GM21619 (cell line): ENCODE data around the gene TNFRSF6B.

Source experiments
- ATAC-seq: cut with Tn5 transposase; IDR thresholded peaks from one replicate; pipeline ENCODE4 v1.9.1; 2021; ENCODE audit not compliant: unreplicated experiment

The TNFRSF6B gene

GRCh38 chr20:63682384-63683139, 13.9 kb upstream of the TNFRSF6B start:
- ATAC-seq, result no peak

GRCh38 chr20:63685269-63686026, 11.0 kb upstream of the TNFRSF6B start:
- ATAC-seq, result no peak

GRCh38 chr20:63686094-63686491, 10.4 kb upstream of the TNFRSF6B start:
- ATAC-seq, result no peak

- ATAC-seq, result no peak
Measured at GRCh38 chr20:63686492-63687321, 9.7 kb upstream of the TNFRSF6B start.

GRCh38 chr20:63687419-63688178, 8.9 kb upstream of the TNFRSF6B start:
- ATAC-seq, result no peak

- ATAC-seq, result no peak
Measured at GRCh38 chr20:63688228-63689045, 8.0 kb upstream of the TNFRSF6B start.

- ATAC-seq, result no peak
Measured at GRCh38 chr20:63689046-63690002, 7.1 kb upstream of the TNFRSF6B start.

- no peak for ATAC-seq
Measured at GRCh38 chr20:63690003-63690897, 6.2 kb upstream of the TNFRSF6B start.

GRCh38 chr20:63690898-63691710, 5.3 kb upstream of the TNFRSF6B start:
- no peak for ATAC-seq

- ATAC-seq, result no peak
Measured at GRCh38 chr20:63691711-63692435, 4.6 kb upstream of the TNFRSF6B start.

GRCh38 chr20:63692436-63693082, 3.9 kb upstream of the TNFRSF6B start:
- no peak for ATAC-seq

GRCh38 chr20:63693083-63693732, 3.2 kb upstream of the TNFRSF6B start:
- ATAC-seq, result no peak

- no peak for ATAC-seq
Measured at GRCh38 chr20:63693733-63694583, 2.5 kb upstream of the TNFRSF6B start.
